Epithelial cell of proximal tubule (primary cell): ENCODE measurements around the gene BCAN. TPM values are rescaled to one million over a fixed set of nuclear protein-coding genes. Genes with fewer than 3 reads are reported as not detected.

Experiments used
- DNase-seq: peaks from one replicate; pipeline ENCODE4 v3.0.0-alpha.2; 2011; ENCODE audit warnings: low read depth
- H3K4me3 ChIP-seq: 2 replicates; pipeline ENCODE4 v1.5.1; 2011; ENCODE audit warnings: low read depth, mild to moderate bottlenecking, low read length
- CTCF ChIP-seq: conservative IDR thresholded peaks from 2 replicates; pipeline ENCODE4 v1.5.1; 2012; ENCODE audit warnings: low read depth, mild to moderate bottlenecking, low read length
- total RNA-seq: library from RNA; depleted of rRNA; stranded (reverse); fragments of >200 nt; gene quantifications from 2 replicates; pipeline ENCODE4 v1.2.3, GENCODE V29; 2015

Gene BCAN
- total RNA-seq, 1 donor from 2014 or later = not detected

- no peak for DNase-seq
- peak within 1 kb of the TSS; percentile 22 for H3K4me3 ChIP-seq
- no peak for TF ChIP-seq CTCF
Measured at GRCh38 chr1:156676820-156677615, 35.1 kb downstream of the BCAN start, which contains the start of gene NES. Gene NES, minus strand, starts transcription at chr1:156677407. Its CDS starts 143 bp downstream, at chr1:156677264.

GRCh38 chr1:156677616-156678596 is 36.0 kb downstream of the BCAN start:
- peak overlapping the region; percentile 22 for H3K4me3 ChIP-seq
- no peak for DNase-seq
- TF ChIP-seq CTCF = peak; percentile 93

GRCh38 chr1:156680056-156680455 is 38.1 kb downstream of the BCAN start:
- no peak overlapping the region for H3K4me3 ChIP-seq
- TF ChIP-seq CTCF = no peak
- no peak for DNase-seq

DNA sequence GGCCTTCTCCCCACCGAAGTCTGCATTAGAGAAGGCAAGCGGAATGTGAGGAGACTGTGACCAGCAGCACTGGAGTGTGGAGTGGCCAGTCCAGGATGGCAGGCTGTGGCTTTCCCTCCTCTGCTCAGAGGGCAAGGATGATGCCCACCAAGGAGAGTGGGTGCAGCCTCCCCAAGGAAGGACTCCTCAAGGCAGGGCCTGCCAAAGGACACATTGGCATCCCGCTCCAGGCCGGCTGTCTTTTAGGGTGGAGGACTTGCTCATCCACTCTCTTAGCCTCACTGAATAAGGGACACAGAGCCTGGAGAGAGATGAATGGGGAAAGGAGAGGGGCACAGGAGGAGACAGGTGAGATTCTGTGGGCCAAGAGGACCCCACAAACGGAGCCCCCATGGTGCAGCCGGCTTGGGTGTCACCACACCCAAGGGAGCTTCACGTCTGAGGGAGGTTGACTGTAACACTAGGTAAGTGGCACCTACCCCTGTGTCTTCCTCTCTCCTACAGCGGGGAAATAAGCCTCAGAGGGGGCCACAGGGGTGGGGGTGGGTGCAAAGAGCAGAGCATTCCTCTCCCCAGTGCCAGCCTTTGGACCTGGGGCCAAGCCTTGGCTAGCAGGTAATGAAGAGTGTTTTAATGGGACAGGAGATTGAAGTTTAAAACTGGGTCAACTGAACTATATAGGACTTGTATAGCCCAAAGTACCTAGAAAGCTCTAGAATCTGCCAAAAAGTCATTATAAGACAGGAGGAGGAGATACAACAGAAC is 39.5 kb downstream of the BCAN start:
- DNase-seq = no peak
- TF ChIP-seq CTCF = no peak
- no peak overlapping the region for H3K4me3 ChIP-seq

GRCh38 chr1:156682166-156682890 is 40.4 kb downstream of the BCAN start:
- no peak overlapping the region for H3K4me3 ChIP-seq
- DNase-seq = no peak
- TF ChIP-seq CTCF = peak; percentile 36
